Stimulated activated CD4-positive, alpha-beta T cell treated with anti-CD3 and anti-CD28 coated beads, Interleukin-15, amount 100 ng/mL, for 48 hours (primary cell): ENCODE data around the gene MPDZ.

Experiments used
- DNase-seq, 2 donors: peaks; one replicate each; pipeline ENCODE4 v3.0.0-alpha.2; 2020; ENCODE audit warnings: low read depth in 2 of 2

MPDZ gene

DNA sequence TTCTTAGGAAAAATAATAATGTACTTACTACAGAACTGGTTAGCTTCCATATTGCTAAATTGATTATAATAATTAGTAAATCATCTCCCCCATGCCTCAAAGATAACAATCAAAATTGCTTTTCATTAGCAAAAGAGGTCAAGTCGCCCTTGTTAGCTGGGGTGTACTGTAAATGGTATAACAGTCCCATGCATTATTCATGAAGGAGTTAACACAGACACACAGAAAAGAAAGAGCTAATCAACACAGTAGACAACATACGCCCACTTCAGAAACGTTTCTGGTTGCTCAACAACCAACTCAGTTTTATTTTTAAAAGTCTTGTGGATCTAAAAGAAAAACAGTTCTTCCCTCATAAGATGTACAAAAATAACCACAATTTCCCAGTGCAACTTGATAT is 100.2 kb downstream of the MPDZ start:
- DNase-seq, result no peak

DNA sequence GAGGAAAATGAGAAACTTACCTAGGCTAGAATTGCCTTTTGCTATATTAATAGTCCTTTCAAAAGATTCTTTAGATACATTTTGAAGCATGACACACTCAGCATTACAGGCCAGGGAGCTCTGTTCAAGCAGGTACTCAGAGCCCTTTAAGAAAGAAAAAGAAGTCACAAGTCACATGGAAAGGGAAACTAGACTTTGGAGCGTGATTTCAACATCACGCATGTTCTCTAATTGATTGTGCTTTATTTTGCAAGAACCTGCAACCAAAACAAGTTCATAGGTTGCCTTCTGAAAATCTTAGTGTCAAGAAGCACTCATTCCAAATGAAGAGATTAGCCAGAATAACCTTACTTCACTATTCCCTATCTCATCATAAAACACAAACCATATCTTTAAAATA is 103.8 kb downstream of the MPDZ start:
- no peak for DNase-seq

DNA sequence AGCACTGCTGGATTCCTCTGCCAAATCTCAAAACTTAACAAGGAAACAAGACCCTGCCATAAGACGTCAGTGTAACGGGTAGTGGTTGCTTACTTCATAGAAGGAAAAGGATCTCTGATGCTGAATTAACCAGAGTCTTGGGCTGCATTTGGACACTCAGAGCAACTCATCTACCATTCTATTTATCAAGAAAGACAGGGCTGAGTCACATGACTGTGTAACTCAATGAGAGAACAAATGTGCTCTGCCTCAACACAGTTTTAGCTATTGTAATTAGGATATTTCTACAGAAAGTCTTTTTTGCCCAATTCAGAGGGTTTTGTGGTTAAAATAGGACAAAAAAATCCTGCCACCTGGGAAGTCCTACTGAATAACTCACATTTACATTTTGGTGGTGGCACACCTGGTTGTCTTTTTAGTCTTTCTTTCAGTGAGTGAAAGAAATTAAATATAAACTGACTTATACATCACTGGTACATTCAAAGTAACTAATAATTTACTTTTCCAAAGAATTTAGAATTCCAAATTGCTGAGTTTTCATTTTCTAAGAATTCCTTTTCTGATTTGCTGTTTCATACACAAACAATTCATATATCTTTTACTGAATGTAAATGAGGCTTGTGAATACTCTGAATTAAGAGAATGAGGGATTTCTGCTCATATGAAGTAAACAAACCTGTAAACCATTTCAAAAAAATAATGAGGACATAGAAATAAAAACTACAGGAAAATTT is 104.4 kb downstream of the MPDZ start:
- DNase-seq, result no peak

DNA sequence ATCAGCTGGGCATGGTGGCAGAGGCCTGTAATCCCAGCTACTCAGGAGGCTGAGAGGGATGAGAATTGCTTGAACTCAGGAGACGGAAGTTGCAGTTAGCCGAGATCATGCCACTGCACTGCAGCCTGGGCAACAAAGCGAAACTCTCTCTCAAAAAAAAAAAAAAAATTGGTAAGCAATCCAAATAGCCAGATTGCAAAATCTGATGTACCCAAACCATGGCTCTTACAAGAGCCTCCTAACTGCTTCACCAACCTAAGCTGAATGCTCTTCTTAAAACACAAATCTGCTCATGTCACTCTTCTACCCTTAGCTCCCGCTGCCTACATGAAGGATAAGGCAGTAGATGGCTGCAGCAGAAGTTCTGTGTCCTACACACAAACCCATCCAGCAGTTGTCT is 105.9 kb downstream of the MPDZ start:
- no peak for DNase-seq

DNA sequence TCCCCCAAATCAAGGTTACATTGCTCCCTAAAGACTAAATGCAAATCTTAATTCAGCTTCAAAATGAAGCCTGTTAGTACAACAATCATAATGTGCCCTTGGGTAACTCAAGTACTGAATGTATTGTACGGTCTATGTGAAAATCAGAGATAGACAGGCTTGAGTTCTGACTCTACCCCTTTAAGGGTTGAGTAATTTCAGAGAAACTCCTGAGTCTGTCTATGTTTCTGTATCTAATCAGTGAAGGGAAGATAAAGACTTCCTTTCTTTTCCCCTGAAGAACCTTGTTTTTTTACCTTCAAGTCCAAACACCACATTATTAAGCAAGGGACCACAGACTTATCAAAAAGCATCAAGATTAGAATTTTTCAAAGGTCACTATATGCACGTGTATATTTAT is 108.2 kb downstream of the MPDZ start:
- no peak for DNase-seq

DNA sequence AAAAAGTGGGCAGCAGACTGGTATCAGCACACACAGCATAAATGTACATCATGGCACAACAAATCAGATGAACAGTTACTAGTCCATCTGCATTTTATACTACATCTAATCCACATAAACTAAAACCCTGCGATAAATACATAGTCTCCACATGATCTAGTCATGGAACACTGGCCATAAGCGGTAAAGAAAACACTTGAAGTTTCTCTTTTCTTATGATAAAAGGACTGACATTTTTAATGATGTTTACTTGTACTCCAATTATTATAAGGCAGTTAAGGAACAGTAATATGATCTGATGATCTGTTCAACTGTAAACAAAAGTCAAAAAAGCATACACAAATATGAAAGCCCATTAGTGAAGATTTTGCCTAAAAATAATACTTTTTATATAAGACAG is 112.5 kb downstream of the MPDZ start:
- DNase-seq, result no peak

DNA sequence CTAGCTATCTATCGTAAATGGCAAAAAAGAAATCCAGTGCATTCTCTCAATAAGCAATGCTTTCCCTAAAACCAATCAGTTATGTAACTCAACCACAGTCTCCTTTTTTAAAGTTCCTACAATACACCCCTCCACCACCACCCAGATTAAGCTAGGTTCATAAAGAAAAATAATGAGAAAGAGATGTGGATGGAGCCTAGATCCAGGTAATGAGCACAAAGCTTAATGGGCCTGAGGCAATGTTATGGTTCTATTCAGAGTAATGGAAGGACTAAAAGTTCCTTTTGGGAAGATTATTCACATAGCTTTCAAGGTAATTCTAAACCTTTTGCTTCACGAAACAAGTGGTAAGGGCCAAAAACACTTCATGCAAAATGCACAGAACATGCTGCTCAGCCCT is 113.5 kb downstream of the MPDZ start:
- no peak for DNase-seq

DNA sequence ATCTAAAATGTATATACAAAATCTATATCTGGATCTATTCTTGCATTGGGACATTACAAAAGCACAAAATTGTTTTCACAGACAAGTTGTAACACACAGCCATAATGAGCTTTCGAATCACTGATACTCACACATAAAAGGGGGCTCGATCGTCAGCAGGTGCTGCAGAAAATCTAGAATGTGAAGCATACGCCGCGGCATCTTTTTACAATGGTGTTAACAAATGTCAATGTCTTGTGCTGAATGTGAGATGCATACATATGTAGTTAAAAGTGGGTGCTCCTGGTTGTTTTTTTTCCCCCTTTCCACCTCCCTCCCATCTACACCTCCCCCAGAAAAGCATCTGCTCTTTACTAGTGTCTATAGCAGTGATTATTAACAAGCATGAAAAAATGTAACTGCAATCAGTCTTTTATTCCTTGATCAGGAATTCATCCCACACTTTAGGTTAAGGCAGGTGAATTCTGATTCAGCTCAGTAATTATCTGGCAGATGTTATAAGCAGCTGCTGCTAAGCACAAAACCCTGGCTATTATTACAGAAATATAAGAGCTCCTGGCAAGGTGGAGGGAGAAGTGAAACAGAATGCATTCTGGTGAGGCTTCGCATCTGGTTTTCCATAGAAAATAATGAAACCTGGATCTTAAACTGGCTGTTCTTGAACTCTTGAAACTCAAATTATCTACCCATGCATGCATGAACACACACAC is 114.1 kb downstream of the MPDZ start:
- no peak for DNase-seq

DNA sequence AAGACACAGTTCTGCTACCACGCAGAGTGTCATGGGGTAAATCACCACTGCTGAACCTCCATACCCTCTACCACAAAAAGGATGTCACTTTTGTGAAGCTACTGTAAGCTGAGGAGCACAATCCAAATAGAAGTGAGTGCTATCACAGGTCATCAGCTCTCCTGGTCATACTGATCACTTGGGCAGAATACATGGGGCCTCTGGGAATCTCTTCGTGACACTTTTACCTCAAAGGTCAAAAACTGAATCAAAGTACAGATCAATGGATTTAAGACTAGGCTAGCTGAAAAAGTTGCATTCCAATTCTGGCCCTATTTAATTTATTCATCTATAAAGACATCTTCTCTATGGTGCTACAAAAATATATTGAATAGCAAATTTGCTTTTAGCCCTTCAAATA is 115.5 kb downstream of the MPDZ start:
- DNase-seq, result no peak

DNA sequence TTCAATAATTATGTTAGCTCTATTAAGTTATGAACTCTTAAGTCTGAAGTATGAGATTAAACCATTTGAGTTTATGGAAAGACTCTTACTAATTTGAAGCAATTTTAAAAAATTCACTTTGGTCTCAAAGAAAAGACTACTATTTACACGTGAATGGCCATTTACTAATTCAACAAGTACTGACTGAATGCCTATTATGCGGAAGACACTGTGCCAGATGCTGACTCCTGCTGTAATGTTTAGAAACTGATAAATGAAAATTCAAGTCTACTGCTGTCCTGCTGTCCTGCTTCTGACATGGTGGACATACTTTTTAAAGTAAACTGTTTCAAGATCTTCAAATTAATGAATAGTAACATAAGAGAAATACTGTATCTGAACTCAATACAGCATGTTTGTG is 116.2 kb downstream of the MPDZ start:
- no peak for DNase-seq

DNA sequence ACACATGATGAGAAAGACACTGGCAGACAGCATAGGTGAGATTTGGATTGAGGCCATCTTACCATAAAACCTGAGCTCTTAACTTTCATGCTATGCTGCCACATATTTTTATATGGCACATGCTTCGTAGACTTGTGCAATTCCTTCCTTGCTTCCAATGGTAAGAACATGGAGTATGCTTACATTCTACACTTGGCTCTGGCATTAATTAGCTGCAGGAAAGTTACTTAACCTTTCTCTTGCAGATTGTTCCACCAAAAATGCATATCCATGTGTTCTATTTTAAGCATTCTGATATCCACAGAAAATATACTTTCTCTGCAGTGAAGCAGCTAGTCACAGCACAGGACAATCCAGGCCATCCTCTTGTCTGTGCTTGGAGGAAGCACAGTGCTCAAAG is 119.4 kb downstream of the MPDZ start:
- no peak for DNase-seq

DNA sequence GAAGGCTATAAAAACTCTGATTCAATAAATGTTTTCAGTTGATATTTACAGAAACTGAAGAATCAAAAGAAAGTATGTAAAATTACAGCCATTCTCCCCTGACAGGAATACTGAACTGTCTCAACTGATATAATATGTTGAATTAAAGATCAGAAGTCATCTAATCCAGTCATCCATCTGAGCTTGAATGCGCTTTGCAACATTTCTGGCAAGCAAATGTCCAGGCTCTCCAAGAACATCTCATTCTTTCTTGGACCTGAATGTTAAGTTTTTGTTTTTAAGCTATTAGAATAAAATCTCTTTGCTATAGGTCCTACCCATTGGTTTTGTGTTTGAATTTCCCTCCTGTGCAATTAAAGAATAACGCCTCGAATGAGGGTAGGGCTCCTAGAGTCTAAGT is 120.5 kb downstream of the MPDZ start:
- no peak for DNase-seq

DNA sequence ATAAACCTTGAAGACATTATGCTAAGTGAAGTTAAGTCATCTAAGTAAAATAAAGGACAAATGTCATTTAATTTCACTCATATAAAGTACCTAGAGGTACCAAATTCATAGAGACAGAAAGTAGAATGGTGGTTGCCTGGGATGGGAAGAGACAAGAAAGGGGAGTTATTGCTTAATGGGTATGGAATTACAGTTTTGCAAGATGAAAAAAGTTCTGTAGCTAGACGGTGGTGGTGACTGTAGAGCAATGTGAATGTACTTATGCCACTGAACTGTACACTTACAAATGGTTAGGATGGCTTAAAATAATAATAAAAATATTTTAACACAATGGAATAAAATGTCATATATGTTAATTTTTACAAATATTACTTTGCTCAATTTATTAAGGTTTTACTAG is 128.0 kb downstream of the MPDZ start:
- no peak for DNase-seq

DNA sequence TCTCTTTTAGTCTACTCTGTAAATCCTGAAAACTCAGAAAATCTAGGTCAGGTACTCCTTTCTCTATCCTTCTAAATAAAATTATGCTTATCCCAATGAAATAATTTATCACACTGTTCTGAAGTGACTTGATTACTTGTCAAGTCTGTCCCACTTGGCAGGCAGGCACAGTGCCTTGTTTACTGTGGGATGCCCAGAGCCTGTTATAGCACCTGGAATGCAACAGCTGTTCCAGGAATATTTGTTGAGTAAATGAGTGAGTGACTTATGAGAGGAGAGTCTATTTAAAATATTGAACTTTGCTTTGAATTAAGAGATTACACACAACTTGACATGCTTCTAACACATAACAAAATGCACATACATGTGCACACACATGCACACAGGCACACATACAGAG is 130.0 kb downstream of the MPDZ start:
- no peak for DNase-seq

DNA sequence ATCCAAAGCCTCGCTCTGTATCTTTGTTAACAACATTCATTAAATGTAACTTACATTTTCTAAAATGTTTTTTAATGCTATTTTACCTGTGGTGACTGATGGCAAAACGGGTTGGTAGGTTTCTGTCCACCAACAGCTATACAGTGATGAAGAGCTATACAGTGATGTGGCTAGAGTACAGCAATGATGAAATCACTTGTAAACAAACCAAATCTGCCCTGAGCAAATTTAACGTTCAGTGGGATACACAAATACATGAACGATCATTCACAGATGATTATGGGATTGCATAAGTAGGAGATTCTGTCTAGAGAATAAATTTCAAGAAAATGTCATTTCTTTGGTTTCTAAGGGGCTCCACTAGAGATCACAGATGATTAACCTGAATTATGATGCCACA is 132.7 kb downstream of the MPDZ start:
- no peak for DNase-seq

DNA sequence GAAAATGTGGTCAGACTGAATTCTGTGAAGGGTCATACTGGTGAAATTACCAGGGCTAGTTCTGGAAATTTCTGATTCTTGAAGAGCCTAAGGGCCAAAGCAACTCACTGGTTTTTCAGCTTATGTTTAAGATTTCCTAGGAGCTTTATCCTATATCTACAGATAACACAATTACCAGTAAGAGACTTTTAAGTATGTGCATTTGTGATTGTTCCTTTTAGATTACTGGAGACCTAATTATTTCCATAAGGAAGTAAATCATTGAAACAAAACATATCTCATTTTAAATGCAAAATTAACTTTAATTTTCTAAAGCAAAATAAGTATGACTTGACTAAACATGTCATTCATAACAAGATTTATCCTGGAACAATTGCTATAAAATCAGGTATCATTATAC is 134.2 kb downstream of the MPDZ start:
- DNase-seq, result no peak

DNA sequence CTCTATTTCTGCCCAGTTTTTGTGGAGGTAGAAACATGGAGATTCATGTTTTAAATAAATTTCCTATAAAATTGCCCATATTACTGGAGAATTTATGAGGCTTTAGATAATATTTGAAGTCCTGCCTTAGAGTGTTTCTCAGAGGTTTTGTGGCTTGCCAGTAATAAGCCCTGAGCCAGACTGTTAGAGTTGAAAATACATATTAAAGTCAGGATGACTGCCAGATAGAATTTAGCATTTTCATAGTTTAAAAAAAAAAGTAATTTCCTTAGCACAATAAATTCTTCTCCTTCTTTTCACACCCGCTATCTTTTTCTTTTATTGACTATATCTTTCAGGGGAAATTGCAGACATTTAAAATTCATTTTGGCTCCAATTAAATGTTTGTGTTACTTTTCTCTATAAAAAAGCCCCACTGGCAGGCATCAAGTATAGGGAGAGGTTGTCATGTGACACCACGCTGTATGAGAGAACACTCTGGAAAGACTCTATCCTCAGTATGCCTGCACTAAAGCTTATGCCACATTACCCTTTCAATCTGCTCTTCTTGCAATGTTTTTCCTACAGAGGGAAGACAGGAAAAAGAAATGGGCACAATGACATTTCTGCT is 135.2 kb downstream of the MPDZ start:
- DNase-seq, result no peak

DNA sequence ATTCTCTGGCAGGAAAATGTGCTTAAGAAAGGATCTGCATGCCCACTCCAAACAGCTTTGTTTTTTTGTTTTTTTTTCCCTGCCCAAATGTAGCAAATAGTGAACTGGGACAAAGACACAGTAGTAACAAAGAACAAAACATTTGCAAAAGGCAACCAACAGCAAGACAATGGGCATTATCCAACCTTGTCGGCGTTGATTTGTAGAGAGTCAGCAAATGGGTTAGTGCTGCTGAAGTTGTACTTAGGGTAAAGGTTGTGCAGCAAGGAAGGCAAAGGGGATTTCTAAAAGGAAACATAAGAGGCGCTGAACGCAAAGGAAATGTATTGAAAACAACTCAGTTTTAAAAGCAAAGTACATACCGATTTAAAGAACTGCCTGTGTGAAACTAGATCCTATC is 136.2 kb downstream of the MPDZ start:
- DNase-seq, result no peak

DNA sequence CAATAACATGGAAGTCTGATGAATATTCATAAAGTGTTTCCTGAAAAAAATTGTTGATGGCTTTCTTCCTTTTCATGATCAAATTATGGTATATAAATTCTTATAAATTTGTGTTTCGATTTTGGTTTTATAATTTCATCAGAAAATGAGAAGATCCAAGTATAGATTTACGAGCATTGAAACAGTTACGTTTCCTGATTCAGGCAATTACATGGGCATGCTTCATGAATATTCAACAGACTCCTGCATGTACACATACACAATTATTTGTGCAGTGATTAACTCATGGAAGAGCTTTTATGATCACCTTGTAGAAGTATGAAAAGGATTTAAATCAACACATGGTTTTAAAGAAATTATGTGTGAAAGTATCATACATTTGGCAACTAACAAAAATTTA is 136.7 kb downstream of the MPDZ start:
- no peak for DNase-seq

DNA sequence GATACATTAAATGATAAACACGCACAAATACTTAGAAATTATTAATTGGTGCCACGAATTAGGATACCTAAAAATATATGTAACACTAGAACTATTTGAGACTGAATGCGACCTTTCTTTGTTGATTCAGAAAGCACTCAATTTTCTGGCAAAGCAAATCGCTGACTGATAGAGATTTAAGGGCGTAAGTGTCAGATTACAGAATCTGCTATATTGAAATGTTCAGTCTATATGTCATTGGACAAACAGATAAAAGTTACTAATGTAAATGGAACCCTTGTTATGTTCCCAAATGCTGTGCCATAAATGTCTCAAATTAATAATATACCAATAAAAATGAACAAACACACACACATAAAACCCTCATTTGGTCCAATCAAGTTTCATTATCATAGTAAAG is 137.9 kb downstream of the MPDZ start:
- no peak for DNase-seq

DNA sequence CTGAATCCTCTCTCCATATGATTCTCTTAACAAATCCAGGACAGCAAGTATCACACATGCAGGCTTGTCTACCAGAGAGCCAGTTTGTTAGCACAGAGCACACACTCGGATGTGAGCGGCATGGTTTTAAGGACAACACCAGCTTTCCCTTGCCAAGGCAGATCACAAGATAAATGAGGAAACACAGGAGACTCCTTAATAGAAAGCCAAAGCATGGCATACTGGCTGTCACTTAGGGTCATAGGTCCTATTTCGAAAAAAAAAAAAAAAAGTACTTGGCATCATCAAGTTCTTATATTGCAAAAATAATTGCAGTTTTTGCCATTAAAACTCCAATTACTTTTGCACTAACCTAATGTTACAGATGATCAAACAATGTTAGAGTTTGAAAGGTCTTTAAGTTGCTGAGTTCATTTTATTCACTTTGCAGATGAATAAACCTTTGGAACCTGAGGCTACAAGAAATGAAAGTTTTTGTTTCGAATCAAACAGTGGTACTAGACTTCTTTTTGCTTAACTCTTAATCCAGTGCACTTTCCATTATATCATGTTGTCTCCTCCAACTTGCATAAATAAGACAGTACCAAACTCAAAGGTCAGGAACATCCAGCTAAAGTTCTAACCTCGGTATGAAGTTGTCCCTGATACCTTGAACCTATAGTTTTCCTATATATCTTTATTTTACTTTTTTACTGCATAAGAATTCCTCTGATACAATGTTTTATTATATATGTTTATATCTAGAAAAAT is 138.5 kb downstream of the MPDZ start:
- DNase-seq, result no peak

DNA sequence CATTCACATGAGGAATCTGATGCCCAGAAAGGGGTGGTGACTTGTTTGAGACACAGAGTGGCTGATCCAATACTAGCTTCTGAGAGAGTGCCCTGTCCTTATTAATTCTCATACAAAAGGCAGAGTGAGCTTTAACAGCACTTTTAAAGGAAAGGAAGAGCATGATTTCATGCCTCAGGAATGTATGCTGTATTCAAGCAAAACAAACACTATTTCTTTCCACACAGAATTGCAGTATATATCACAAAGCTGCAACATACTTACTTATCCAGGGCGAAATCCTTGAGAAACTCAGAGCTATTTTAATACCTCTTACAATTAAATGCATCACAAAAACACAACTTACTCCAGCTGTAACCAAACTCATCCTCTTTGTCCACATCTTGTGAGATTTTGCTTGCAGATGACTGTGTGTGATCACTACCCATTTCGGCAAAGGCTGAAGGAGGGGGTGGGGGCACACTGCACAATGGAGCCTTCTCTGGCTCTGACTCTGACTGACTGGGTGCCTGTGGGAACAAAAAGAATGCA is 139.8 kb downstream of the MPDZ start:
- DNase-seq, result no peak
